Measurements from ENCODE around the gene EMX1. TPM values are rescaled to one million over a fixed set of nuclear protein-coding genes. Genes with fewer than 3 reads are reported as not detected.

Gene EMX1
- total and polyA plus RNA-seq, 2 of the 13 experiments (the other 11 are each of a cell fraction or from before 2014, with no cell fraction given) = 0.62 to 4.9 TPM

DNA sequence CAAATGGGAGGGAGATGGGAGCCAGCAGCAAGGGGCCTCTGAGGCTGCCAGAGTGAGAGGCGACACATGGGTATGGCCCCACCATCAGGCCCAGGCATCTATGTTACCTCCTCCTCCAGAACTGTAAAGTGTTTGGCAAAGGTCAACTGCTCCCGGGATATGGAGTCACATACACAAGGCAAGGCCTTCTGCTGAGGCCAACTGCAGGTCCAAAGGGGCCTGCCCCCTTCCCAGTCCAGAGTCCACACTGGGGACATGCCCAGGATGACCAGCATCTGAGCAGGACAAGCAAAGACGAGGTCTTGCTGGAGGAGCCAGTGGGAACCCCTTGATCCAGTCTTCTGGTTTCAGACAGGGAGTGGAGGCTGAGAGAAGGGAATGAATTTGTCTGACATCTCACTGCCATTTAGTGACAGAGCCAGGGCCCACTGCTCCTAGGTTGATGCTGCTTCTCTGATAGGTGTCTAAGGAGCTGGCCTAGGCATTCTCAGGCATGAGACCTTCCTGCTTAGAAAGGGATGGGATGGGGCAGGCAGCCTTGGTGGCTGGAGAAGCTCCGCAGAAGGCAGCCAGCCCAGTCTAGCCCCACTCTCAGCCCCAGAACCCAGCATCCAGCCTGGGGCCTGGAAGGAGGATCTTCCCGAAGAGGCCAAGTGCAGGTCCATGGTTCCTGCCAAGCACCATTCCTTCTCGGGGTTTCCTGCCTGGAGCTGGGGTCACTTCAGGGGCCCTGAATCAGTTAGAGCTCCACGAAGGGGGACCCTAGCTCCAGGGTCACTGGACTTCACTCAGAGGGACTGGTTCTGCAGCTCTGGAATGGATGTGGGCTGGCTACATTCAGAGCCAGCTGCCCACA lies 26.4 kb downstream of the EMX1 start (continued):
- no peak for TF ChIP-seq PCBP2 (optimal IDR thresholded peaks at IDR 0.05; ENCODE audit: low read depth, low read length, poor library complexity, severe bottlenecking)
- TF ChIP-seq ZNF20 (CRISPR knock-in tag; IDR thresholded peaks at IDR 0.05) = no peak
- no peak for TF ChIP-seq GATA4 (IDR thresholded peaks at IDR 0.05; ENCODE audit: borderline replicate concordance, low read depth)
- no peak for TF ChIP-seq KIAA2018 (CRISPR knock-in tag; IDR thresholded peaks at IDR 0.05; ENCODE audit: borderline replicate concordance)
- TF ChIP-seq DPF2 (CRISPR knock-in tag; IDR thresholded peaks at IDR 0.05; ENCODE audit: borderline replicate concordance, low read depth) = peak; percentile 16; the same call in 1 of the 2 replicates
- TF ChIP-seq ZSCAN20 (CRISPR knock-in tag; IDR thresholded peaks at IDR 0.05; ENCODE audit: borderline replicate concordance) = no peak
- TF ChIP-seq SKIL (CRISPR knock-in tag; IDR thresholded peaks at IDR 0.05; ENCODE audit: borderline replicate concordance) = no peak
- TF ChIP-seq, protein P1, sequence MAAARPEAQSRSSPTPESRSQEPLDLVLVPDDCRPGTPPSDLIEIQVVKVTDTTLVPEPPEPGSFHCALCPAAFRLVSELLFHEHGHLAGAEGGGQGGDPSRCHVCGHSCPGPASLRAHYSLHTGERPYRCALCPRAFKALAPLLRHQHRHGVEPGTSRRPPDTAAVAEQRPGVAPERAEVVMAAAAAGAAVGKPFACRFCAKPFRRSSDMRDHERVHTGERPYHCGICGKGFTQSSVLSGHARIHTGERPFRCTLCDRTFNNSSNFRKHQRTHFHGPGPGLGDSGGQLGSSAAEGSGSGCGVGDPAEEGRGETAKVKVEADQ (CRISPR knock-in tag; IDR thresholded peaks at IDR 0.05; ENCODE audit: borderline replicate concordance) = no peak
- no peak for TF ChIP-seq EED (CRISPR knock-in tag; IDR thresholded peaks at IDR 0.05)
- TF ChIP-seq, protein P2, sequence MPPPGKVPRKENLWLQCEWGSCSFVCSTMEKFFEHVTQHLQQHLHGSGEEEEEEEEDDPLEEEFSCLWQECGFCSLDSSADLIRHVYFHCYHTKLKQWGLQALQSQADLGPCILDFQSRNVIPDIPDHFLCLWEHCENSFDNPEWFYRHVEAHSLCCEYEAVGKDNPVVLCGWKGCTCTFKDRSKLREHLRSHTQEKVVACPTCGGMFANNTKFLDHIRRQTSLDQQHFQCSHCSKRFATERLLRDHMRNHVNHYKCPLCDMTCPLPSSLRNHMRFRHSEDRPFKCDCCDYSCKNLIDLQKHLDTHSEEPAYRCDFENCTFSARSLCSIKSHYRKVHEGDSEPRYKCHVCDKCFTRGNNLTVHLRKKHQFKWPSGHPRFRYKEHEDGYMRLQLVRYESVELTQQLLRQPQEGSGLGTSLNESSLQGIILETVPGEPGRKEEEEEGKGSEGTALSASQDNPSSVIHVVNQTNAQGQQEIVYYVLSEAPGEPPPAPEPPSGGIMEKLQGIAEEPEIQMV (CRISPR knock-in tag; IDR thresholded peaks at IDR 0.05; ENCODE audit: low read depth) = no peak
- no peak for TF ChIP-seq ZNF841 (CRISPR knock-in tag; IDR thresholded peaks at IDR 0.05; ENCODE audit: borderline replicate concordance)
- no peak for TF ChIP-seq RBFOX2 (IDR thresholded peaks at IDR 0.05; ENCODE audit: low read depth, low read length)
- no peak for TF ChIP-seq ZNF33B (CRISPR knock-in tag; IDR thresholded peaks at IDR 0.05)
- TF ChIP-seq KDM6A (CRISPR knock-in tag; IDR thresholded peaks at IDR 0.05; ENCODE audit: low read depth) = 0 out of 2 replicates have a peak, but pooled peaks have one; percentile 45
- no peak for TF ChIP-seq SP1 (IDR thresholded peaks at IDR 0.05)
- TF ChIP-seq SP1 (CRISPR knock-in tag; IDR thresholded peaks at IDR 0.05) = 0 out of 2 replicates have a peak, but pooled peaks have one; percentile 16

All from HepG2 (cell line).